GM04503 (cell line): ENCODE data around the gene IFNA5.

Source experiments
- DNase-seq: peaks from one replicate; pipeline ENCODE4 v3.0.0-alpha.2; 2012; ENCODE audit warnings: low read depth

IFNA5 gene

DNA sequence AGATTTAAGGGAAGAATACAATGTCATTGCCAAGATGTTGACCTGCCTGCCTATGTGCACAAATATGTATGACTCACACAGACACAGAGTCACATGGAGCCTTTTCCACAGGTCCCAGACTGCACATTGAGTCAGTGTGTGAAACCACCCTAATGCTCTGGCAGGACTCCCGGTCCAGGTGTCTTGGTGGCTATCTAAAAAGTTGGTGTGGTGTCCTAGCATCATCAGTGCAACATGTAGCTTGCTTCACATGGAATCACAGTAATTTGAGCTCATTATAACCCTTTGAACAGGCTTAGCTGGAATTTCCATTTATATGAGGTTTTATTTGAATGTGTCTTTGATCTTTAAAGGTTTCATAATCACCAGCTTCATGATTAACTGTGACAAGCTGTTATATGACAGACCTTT lies 10.7 kb downstream of the IFNA5 start:
- DNase-seq: no peak

DNA sequence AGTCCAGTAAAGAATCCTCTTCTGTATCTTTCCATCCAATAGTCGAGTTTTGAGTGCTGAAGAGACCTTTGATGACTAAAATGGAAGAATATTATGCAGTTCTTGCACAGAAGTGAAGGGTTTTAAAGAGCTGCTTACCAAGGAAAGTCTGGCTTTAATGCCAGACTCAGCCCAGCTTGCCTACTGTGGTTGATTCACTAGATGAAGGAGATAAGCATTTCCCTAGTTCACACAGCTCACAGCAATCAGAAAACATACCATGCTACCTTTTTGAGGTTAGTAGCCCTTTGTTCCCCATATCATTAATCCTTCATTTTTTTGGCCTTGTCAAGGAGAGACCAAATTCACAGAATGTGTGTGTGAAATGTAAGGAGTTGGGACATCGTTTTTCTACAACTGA lies 15.3 kb downstream of the IFNA5 start:
- DNase-seq: no peak

DNA sequence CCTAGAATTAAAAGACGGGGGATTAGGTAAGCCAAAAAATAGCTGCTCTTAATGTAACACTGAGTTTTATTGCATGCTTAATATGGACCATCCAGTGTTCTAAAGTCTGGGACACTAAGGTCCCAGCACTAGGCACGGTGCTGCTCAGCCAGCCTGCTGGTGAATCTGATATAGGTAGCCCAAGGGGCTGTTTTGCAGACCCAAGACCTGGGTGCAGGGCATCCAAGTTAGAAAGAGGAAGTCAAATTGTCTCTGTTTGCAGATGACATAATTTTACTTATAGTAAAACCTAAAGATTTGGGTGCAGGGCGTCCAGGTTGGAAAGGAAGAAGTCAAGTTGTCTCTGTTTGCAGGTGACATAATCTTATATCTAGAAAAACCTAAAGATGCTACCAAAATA lies 17.8 kb downstream of the IFNA5 start:
- no peak for DNase-seq

DNA sequence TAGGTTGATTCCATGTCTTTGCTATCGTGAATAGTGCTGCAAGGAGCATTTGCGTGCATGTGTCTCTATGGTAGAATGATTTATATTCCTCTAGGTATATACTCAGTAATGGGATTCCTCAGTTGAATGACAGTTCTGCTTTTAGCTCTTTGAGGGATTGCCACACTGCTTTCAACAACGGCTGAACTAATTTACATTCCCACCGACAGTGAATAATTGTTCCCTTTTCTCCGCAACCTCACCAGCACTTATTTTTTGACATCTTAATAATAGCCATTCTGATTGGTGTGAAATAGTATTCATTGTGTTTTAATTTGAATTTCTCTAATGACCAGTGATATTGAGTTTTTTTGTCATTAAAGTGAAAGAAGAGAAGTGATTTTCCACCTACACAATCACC lies 18.5 kb downstream of the IFNA5 start:
- no peak for DNase-seq

DNA sequence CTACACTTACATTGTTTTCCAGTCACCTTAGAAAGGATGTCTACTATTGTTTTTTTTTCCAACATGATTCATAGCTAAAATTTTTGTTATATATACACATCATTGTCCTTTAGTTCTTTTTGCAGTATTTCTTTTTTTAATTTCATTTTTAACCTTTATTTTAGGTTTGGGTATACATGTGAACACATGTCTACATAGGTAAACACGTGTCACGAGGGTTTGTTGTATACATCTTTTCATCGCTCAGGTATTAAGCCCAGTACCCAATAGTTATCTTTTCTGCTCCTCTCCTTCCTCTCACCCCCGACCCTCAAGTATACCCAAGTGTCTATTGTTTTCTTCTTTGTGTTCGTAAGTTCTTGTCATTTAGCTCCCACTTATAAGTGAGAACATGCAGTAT lies 19.0 kb downstream of the IFNA5 start:
- no peak for DNase-seq

DNA sequence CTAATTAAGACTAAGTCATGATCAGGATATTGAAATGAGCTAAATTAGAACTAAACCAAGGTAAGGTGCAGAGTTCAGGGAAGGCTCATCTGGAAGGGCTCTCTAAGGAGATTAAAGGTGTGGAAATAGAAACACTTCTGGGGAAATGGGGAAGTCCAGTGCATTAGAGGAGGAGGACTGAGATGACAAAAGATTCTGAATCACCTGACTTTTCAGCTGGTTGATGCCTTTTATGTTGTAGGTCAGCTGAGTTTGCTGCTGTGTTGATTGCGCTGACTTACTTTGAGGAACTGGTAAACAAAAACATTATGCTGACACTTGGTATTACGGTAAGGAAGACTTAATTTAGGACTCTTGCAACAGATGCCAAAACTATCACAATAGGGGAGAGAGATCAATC lies 23.8 kb downstream of the IFNA5 start:
- no peak for DNase-seq

DNA sequence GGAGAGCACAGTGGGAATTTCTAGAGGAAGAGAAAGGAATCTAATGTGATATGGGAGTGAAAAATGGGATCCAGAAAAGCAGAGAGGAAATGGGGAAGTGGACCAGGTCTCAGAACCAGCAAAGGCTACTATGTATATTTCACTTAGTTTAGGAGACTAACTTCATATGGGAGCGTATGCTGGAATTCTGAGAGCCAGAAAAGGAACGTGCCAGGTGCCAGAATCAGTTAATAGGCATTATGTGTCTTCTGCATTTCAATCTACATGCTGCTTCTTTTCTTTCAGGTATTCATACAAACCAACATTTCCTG lies 36.8 kb downstream of the IFNA5 start:
- DNase-seq: no peak

DNA sequence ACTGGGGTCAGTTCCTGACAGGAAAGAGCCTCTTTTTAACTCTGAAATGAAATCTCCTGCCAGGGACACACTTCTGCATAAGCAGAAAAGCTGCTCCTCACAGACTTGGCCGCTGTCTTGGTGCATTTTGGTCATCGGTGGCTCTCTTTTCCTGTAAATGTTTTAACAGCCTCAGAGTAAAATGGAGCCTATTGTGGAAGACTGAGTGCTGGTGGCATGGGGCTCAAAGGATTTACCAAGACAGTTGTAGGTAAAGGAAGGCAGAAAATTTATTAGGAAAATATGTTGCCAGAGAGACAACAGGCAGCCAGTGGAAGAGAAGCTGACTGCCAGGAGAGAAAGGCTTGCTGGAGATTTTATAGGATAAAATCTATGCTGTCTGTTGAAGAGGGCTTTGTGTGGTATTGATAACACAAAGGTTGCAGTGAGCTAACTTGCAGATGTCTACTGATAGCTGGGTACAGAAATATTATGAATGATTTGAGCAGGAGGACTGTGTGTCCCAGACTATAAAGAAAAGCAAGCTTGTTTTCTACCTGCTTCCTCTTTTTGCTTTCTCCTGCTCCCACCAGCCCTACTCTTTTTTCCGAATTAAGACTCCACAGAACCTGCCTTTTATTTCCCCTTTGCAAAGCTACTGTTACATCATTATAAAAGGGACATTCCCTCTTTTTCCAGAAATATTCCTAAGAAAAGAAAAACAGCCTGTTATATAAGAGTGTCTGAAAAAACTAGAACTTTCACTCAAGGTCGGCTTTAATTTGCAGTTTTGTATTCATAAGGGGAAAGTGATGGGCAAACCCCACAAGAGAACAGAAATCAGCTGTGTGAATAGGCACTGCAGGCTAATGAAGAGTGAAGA lies 37.4 kb downstream of the IFNA5 start:
- no peak for DNase-seq

DNA sequence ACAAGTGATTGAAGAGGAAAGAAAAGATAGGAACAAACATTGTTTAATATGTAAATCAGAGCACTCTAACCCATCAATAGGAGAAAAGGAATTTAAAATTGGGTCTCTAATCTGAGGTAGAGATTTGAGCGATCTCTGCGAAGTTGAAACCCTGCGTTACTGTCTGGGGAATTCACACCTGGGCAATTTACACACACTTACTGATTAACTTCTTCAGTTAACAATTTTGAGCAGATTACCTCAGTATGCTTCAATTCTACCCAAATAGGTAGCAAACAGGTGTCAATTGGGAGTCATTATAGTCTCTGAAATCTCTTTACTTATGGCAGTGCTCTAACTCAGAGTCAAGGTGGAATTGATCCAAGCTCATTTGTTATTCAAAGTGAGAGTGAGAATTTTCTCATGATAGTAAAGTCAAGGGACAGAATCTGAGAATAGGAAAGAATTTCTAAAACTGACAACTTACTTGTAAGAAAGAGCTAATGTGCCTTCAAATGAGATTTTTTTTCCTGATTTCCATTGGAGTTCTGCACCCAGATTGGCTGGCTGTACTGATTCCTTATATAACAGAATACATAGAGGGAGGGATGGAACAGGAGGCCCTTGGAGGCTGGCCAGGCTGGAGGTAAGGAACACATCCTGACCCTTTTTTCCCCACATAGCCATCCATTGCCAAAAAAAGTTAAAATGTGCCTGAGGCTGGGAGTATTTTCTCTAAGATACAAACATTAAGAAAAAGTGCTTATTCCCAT lies 38.2 kb downstream of the IFNA5 start:
- no peak for DNase-seq

DNA sequence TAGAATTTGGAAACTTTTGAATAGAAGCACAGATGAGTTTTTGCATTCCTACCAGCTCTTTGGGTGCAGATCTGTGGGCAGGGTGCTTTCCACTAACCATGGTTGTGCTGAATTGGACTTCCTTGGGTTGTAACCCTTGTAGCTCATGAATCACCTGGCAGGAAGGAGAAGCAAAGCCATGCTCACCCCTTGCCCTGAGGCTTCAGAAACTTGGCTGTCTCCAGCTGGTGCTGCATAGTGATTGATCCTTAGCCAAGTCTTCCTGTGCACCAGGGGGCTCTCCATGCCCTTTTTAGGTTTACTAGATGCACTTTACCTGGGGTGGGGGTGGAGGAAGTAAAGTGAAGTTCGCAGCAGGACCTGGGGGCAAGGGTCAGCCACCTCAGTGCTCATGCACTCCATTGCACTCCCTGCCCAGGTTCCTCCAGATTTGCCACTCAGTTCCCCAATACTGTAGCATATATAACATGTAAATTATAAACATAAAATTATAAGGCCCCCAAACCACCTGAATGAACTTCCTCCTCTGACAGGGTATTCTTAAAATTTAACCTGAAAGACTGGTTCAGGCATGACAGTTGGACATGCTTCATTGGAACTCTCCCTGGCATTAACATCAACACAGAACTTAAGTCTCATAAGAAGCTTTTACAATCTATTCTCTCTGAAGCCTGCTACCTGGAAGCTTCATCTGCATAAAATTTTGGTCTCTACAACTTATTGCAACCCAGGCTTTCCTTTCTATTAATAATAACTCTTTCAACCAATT lies 39.5 kb downstream of the IFNA5 start:
- DNase-seq: no peak

DNA sequence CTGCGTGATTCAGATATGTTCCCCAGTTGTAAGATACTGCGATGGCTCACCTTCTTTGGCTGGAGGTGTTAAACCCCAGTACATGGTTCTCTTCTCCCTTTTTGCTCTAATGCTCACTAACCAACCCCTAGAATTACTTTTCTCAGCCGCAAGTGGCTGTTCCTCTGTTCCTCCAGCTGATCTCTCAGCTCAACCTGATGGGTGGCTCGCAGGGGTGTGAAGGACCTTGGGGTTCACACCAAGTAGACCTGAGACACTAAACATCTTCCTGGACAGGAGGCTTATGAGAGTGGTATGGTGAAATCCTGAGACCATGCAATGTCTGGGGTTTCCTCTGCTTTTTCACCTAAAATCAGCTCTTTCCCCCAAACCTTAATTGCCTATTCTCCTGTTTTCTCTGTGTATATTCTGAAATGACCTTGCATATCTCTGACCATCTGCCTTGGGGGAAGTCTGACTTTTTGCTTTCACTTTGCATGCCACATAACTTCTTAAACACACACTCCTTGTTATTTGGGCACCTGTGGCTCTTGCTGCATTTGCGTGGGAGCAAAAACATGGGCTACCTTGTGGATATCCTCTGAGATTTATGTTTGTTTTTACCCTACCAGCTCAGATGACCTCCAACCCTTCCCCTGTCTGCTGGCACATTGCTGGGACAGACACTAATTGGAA lies 49.4 kb downstream of the IFNA5 start:
- no peak for DNase-seq
